ENCODE measurements around the gene FRAT2. TPM values are rescaled to one million over a fixed set of nuclear protein-coding genes. Genes with fewer than 3 reads are reported as not detected.

The FRAT2 gene
- total and polyA plus RNA-seq, 2 of the 13 experiments (the other 11 are each of a cell fraction or from before 2014, with no cell fraction given) = 7.2 to 14.1 TPM

DNA sequence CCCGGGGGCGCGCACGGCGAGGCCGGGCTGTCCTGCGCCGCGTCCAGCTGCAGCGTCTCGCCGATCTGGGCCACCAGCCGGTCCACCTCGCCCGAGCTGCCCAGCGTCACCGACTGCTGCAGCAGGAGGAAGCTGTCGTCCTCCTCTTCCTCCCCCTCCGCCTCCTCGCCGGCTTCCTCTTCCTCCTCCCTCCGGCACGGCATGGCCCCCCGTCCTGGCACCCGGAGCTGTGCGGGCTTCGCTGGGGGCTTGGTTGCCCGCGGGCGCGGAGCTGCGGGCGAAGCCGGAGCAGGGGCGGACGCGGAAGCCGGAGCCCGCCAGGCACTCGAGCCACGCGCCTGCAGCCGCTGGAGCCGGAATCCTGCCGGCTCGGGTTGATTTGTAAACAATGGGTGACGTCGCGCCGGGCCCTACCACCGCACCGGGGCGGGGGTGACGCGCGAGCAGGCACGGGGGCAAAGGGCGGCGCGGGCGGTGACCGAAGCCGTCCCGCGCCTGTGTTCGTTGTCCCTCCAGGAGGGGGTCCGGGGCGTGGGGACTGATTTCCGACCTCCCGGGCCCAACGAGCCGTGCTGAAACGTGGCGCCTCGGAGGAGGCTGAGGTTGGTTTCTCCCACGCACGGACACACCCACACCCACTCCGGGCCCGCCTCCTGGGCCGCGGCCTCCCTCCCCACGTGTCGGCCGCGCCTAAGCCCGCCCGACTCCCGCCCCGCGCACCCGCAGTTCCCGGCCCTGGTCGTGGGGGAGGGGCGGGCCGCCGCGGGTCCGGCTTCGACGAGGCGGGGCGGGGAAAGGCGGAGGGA lies at the start of gene FRAT2 (continued):
- TF ChIP-seq, protein P1, sequence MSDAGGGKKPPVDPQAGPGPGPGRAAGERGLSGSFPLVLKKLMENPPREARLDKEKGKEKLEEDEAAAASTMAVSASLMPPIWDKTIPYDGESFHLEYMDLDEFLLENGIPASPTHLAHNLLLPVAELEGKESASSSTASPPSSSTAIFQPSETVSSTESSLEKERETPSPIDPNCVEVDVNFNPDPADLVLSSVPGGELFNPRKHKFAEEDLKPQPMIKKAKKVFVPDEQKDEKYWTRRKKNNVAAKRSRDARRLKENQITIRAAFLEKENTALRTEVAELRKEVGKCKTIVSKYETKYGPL (CRISPR knock-in tag; IDR thresholded peaks at IDR 0.05) = 0 out of 2 replicates have a peak, but pooled peaks have one; percentile 49
- TF ChIP-seq, protein P2, sequence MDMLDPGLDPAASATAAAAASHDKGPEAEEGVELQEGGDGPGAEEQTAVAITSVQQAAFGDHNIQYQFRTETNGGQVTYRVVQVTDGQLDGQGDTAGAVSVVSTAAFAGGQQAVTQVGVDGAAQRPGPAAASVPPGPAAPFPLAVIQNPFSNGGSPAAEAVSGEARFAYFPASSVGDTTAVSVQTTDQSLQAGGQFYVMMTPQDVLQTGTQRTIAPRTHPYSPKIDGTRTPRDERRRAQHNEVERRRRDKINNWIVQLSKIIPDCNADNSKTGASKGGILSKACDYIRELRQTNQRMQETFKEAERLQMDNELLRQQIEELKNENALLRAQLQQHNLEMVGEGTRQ (IDR thresholded peaks at IDR 0.05; ENCODE audit: low read depth, low read length) = peak; percentile 3; the same call in 1 of the 2 replicates
- TF ChIP-seq, protein P2 (CRISPR knock-in tag; IDR thresholded peaks at IDR 0.05; ENCODE audit: borderline replicate concordance) = 0 out of 2 replicates have a peak, but pooled peaks have one; percentile 35
- TF ChIP-seq SPEN (CRISPR knock-in tag; IDR thresholded peaks at IDR 0.05; ENCODE audit: low read depth) (peak; percentile 62; the same call in 1 of the 2 replicates), GFI1 (CRISPR knock-in tag; IDR thresholded peaks at IDR 0.05; ENCODE audit: borderline replicate concordance) (peak; percentile 44), IRX3 (CRISPR knock-in tag; IDR thresholded peaks at IDR 0.05; ENCODE audit: borderline replicate concordance, low read depth) (peak; percentile 63; the same call in 1 of the 2 replicates), ZFX (CRISPR knock-in tag; IDR thresholded peaks at IDR 0.05; ENCODE audit: low read depth) (peak; percentile 62), RFXANK (CRISPR knock-in tag; IDR thresholded peaks at IDR 0.05) (0 out of 2 replicates have a peak, but pooled peaks have one; percentile 27), ZNF839 (CRISPR knock-in tag; IDR thresholded peaks at IDR 0.05; ENCODE audit: borderline replicate concordance) (0 out of 2 replicates have a peak, but pooled peaks have one; percentile 44), ZNF468 (CRISPR knock-in tag; IDR thresholded peaks at IDR 0.05) (no peak), GPN1 (CRISPR knock-in tag; IDR thresholded peaks at IDR 0.05; ENCODE audit: borderline replicate concordance) (no peak), TEAD3 (CRISPR knock-in tag; optimal IDR thresholded peaks at IDR 0.05; ENCODE audit: borderline replicate concordance) (peak; percentile 42), ADNP (CRISPR knock-in tag; IDR thresholded peaks at IDR 0.05) (no peak), TBL1XR1 (IDR thresholded peaks at IDR 0.05; ENCODE audit: borderline replicate concordance, low read length, partially characterized antibody) (peak; percentile 42), ZNF350 (CRISPR knock-in tag; IDR thresholded peaks at IDR 0.05; ENCODE audit: borderline replicate concordance, low read depth) (peak; percentile 69; the same call in 1 of the 2 replicates), ZBTB7B (CRISPR knock-in tag; IDR thresholded peaks at IDR 0.05) (peak; percentile 49; the same call in 1 of the 2 replicates), ARHGAP35 (CRISPR knock-in tag; IDR thresholded peaks at IDR 0.05; ENCODE audit: borderline replicate concordance) (peak; percentile 46; the same call in 1 of the 2 replicates), ZNF883 (CRISPR knock-in tag; IDR thresholded peaks at IDR 0.05; ENCODE audit: not compliant biosample characterization) (peak; percentile 63), ZNF251 (CRISPR knock-in tag; IDR thresholded peaks at IDR 0.05) (no peak)
- TF ChIP-seq, protein P3, sequence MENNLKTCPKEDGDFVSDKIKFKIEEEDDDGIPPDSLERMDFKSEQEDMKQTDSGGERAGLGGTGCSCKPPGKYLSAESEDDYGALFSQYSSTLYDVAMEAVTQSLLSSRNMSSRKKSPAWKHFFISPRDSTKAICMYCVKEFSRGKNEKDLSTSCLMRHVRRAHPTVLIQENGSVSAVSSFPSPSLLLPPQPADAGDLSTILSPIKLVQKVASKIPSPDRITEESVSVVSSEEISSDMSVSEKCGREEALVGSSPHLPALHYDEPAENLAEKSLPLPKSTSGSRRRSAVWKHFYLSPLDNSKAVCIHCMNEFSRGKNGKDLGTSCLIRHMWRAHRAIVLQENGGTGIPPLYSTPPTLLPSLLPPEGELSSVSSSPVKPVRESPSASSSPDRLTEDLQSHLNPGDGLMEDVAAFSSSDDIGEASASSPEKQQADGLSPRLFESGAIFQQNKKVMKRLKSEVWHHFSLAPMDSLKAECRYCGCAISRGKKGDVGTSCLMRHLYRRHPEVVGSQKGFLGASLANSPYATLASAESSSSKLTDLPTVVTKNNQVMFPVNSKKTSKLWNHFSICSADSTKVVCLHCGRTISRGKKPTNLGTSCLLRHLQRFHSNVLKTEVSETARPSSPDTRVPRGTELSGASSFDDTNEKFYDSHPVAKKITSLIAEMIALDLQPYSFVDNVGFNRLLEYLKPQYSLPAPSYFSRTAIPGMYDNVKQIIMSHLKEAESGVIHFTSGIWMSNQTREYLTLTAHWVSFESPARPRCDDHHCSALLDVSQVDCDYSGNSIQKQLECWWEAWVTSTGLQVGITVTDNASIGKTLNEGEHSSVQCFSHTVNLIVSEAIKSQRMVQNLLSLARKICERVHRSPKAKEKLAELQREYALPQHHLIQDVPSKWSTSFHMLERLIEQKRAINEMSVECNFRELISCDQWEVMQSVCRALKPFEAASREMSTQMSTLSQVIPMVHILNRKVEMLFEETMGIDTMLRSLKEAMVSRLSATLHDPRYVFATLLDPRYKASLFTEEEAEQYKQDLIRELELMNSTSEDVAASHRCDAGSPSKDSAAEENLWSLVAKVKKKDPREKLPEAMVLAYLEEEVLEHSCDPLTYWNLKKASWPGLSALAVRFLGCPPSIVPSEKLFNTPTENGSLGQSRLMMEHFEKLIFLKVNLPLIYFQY (CRISPR knock-in tag; IDR thresholded peaks at IDR 0.05; ENCODE audit: borderline replicate concordance) = peak; percentile 47; the same call in 1 of the 2 replicates
